Stimulated activated CD4-positive, alpha-beta T cell treated with anti-CD3 and anti-CD28 coated beads, TNF-alpha, amount 100 ng/mL, for 1 hour (primary cell): ENCODE results near the gene ACR.

ENCODE experiments used
- DNase-seq, 3 donors: peaks; one replicate each; pipeline ENCODE4 v3.0.0-alpha.2; 2020; ENCODE audit warnings: low read depth in 3 of 3, low spot score in 1 of 3

Gene ACR

DNA sequence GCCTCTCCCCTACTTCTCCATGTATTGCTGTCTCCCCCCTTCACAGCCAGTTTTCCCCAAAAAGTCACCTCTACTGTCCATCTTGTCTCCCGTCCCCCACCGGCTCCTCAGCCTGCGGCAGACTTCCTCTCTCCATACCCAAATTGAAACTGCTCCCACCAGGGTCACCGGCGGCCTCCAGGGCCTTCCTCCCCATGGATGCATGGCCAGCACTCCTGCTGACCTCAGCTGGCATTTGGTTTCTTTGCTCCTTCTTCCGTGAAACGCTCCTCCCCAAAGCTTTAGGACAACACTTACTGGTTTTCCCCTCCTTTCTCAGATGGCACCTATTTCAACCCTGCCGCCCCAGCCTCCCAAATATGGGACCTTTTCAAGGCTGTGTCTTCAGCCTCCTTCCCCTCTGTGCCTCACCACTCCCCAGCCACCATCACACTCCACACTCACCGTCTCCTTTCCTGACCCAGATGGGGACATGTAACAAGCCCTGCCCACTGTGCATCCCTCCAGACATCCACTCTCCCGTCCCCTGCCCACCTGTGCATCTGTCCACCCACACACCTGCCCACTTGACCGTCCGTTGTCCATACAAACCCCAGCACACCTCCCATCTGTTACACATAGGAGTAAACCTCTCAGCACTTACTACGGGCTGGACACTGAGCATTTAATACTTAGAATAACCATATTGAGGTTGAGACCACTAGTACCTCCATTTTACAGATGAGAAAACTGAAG is 21.5 kb upstream of the ACR start:
- no peak for DNase-seq

DNA sequence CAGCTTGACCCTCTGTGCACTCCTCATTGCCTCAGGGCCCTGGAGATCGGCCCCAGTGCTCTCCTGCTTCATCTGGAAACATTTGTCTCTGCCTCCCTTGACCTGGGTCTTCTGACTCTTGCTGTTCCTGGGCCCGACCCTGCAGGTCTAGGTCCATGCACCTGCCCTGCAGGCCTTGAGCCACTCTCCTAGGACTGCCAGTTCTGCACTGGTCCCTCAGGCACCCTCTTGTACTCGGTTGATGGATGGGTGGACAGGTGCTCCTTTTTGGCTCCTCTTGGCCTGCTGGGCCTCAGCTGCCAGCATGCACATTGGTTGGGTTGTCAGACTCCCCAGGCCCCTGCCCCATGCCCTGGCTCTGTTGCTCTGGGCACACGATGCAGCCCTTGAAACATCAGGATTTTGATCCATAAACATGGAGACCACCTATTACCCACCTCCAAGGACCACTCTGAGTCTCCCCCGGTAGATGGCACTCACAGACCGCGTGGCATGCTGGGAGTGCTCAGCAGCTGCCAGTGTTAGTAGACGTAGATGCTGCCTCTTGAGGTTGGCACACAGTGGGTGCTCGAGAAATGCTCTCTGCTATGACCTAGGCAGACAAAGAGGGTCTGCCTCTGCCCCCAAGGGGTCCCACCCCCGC is 20.2 kb upstream of the ACR start:
- DNase-seq: no peak

DNA sequence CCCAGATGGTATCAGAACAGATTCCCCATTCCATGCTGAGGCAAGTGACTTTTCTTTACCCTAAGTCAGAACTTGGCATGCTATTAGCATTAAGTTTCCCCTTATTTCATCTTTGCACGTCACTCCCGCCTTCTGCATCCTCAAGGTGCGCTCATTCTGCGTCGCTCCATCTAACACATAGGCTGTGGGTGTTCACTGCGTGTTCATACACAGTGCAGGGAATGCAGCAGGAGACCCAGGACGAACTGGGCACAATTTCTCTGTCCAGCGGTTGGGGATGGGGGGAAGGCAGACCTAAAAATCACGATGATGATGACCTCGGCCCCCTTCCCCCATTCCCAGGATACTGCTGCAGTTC is 19.7 kb upstream of the ACR start:
- DNase-seq: no peak

DNA sequence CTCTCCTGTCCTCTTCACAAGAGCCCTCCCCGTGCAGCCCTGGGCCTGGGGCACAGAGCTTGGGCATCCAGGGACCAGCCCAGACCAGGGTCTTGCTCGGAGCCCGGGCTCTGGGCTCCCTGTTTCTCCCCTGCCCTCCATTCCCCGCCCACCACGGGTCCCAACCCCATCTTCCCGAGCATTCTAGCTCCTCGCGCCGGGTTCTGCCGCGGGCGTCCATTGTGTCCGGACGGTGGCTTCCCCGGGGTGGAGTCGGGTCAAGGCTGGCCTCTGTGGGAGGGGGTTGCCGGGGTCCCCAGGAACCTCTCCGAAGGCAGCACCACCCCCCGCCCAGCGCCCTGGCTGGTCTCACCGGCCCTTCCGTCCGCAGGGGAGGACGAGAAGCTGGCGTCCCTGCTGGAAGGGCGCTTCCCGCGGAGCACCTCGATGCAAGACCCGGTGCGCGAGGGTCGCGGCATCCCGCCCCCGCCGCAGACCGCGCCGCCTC is 18.1 kb upstream of the ACR start:
- DNase-seq: no peak

DNA sequence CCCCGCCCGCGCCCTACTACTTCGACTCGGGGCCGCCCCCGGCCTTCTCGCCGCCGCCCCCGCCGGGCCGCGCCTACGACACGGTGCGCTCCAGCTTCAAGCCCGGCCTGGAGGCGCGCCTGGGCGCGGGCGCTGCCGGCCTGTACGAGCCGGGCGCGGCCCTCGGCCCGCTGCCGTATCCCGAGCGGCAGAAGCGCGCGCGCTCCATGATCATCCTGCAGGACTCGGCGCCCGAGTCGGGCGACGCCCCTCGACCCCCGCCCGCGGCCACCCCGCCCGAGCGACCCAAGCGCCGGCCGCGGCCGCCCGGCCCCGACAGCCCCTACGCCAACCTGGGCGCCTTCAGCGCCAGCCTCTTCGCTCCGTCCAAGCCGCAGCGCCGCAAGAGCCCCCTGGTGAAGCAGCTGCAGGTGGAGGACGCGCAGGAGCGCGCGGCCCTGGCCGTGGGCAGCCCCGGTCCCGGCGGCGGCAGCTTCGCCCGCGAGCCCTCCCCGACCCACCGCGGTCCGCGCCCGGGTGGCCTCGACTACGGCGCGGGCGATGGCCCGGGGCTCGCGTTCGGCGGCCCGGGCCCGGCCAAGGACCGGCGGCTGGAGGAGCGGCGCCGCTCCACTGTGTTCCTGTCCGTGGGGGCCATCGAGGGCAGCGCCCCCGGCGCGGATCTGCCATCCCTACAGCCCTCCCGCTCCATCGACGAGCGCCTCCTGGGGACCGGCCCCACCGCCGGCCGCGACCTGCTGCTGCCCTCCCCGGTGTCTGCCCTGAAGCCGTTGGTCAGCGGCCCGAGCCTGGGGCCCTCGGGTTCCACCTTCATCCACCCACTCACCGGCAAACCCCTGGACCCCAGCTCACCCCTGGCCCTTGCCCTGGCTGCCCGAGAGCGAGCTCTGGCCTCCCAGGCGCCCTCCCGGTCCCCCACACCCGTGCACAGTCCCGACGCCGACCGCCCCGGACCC is 17.4 kb upstream of the ACR start:
- DNase-seq: no peak

DNA sequence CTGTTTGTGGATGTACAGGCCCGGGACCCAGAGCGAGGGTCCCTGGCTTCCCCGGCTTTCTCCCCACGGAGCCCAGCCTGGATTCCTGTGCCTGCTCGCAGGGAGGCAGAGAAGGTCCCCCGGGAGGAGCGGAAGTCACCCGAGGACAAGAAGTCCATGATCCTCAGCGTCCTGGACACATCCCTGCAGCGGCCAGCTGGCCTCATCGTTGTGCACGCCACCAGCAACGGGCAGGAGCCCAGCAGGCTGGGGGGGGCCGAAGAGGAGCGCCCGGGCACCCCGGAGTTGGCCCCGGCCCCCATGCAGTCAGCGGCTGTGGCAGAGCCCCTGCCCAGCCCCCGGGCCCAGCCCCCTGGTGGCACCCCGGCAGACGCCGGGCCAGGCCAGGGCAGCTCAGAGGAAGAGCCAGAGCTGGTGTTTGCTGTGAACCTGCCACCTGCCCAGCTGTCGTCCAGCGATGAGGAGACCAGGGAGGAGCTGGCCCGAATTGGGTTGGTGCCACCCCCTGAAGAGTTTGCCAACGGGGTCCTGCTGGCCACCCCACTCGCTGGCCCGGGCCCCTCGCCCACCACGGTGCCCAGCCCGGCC is 16.7 kb upstream of the ACR start:
- no peak for DNase-seq

DNA sequence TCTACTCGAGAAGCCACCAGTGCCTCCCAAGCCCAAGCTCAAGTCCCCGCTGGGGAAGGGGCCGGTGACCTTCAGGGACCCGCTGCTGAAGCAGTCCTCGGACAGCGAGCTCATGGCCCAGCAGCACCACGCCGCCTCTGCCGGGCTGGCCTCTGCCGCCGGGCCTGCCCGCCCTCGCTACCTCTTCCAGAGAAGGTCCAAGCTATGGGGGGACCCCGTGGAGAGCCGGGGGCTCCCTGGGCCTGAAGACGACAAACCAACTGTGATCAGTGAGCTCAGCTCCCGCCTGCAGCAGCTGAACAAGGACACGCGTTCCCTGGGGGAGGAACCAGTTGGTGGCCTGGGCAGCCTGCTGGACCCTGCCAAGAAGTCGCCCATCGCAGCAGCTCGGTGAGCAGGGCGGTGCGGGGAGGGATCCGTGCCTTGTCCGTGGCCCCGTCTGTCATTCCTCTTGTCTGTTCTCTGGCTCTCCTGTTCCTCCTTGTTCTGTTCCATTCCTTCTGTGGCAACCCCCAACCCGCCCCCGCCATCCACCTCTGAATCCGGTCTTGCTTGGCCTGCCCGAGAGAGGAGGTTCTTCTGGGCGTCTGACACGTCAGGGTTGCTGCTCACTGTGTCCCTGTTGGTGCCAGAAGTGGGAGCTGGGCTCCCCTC is 15.8 kb upstream of the ACR start:
- no peak for DNase-seq

DNA sequence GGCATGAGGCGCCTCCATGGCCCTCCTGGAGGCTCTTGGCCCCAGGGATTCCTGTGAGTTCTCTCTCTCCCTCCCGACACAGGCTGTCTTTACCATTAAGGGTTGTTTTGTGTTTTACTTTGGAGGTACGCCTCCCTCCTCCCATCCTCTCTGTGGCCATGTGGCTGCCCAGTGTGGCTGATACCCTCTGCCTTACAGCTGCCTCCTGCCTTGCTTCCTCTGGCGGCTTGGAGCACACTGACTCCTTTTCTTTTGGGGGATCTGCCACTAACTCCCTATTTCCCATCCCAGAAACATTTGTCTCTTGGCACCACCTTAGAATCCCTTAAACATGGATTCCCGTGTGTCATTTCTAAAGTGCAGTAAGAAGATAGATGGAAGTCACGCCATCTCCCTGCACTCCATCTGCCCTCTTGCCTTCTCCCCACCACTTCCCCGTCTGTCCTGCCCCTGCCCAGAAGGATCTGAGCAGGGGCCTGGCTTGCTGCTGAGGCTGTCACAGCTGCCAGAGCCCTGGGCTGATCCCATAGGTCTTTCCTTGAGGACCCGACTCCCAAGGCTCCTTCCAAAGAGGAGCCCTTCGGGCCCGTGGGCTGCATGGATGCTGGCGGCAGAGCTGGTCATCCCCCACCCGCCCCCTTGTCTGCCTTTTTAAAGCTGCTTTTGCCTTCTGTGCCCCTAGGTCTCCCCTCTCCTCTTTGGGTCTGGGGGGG is 15.1 kb upstream of the ACR start:
- DNase-seq: no peak

DNA sequence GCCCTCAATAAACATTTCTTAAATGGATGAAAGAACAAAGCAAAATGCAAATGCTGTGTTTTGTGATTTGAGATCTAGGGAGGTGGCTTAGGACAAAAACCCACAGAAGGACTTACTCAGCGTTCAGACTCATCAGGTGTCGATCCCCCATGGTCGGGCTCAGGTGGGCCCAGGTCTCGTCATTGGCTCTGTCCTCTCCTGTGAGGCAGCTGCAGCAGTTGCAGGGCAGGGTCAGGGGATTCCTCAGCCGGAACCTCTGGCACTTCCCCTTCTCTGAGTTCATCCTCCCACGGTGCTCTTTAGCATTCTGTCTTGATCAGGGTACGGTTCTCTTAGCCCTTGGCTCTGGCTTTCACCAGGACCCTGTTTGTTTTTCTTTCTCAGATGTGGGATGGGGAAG is 14.0 kb upstream of the ACR start:
- no peak for DNase-seq

DNA sequence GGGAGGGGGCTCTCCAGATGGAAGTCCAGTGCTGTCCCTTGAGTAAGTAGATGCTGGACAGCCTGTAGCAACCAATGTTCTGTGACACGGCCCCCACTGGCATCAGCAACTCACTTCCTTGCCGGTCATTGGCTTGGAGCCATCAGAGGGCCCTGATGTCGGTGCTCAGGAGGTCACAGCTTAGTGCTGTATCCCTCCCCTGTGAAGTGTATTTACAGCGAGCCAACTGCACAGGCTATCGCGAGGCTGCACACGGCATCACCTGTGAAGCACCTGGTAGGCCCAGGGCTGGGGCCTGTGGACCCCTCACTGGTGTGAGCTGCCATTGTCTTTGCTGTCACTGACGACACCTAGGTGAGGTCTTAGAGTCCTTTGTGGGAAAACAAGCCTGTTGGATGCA is 13.4 kb upstream of the ACR start:
- no peak for DNase-seq

DNA sequence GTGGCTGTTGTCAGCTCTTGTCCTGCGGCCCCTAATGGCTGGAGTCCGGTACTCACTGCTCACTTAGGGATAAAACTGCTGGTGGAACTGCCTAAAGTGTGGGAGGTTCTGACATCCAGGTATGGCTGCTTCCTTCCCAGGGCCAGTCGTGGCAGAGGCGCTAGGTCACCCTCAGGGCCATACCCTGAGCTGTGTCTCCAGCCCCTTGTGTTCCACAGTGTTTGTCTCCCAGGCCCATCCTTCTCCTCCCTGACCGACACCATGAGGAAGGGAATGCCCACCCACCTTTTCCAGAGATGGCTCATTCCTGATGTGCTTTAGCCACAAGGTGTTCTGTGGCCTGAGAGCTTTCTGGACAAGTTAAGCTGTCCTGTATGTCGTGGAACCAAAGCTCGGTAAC is 12.4 kb upstream of the ACR start:
- DNase-seq: no peak

DNA sequence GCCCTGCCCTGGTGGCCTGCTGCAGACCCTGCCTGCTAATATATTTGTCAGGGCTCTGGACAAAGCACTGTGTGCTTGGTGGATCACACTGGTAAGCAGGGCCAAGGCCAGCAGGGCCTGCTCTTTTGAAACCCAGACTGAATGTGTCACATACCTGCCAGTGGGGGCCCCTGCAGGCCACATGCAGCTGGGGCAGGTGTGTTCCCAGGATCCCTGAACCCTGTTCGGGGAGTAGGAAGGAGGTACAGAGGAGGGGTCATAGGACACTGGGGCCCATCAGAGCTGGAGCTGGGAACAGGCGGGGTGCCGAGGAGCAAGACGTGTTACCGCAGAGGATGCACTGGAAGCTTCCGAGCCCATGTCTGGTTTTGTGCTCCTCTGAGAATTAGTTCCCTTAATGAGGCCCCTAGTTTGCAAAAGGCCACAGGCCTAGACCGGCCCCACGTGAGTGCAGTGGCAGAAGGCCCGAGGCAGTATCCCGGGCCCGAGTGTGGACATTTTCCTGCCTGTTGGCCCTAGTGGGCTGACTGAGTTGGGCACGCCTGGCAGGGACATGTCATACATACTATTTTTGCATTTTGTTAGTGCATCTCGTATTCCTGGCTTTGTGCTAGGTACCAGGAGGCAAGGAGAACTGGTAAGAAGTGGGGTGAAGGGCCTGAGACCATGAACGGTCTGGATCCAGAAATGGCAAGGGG is 11.2 kb upstream of the ACR start:
- DNase-seq: no peak

DNA sequence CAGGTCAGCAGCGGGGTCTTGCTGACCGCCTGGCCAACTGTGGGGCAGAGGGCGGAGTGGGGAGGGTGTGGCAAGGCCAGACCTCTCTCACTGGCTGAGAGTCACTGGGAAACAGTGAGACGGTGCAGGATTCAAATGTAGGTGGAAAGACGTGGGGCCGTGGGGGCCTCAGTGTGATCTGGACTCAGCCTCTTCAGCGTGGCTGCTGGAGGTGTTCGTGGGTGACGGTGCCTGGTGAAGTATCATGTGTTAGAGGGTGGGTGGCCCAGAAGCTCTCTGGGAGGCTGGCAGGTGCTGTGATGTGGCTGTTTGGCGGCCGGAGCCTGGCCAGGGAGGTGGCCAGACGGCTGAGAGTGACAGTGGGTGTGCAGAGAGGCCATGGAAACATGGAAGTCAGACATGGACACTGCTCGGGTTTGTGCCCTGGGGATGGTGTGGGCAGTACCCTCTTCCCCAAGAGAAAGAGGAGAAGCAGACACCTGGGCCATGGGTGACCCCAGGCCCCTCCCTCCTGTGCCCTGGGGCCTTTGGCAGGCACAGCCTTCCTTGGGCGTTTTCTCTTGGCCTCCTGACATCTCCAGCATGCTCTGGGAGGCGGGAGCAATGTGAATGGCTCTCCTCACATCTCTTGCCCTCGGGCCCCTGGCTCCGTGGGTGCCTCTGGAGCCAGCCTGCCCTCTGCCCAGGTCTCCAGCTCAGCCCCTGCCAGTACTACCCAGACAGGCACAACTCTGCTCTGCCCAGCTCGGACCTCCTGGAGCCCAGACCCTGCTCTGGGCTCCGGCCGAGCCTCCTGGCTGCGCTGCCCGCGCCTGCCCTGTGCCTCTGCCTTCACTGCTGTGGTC is 10.1 kb upstream of the ACR start:
- DNase-seq: no peak

DNA sequence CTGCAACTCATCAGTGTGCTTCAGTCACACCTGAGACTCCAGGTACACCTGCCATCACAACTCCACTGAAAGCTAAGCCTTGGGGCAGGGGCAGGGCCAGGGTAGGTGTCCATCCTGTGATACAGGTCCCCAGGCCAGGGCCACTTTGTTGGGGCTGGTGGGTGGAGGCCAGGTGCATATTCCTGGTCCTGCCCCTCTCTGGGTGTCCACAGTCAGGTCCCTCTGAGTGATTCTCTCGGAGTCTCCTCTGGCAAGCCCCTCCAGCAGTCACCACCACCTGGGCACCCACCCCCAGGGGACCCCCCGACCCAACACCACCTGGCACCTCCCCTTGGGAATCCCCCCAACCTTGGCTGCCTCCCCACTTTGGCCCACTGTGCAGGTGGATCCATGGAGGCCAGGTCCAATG is 9.5 kb upstream of the ACR start:
- DNase-seq: no peak

DNA sequence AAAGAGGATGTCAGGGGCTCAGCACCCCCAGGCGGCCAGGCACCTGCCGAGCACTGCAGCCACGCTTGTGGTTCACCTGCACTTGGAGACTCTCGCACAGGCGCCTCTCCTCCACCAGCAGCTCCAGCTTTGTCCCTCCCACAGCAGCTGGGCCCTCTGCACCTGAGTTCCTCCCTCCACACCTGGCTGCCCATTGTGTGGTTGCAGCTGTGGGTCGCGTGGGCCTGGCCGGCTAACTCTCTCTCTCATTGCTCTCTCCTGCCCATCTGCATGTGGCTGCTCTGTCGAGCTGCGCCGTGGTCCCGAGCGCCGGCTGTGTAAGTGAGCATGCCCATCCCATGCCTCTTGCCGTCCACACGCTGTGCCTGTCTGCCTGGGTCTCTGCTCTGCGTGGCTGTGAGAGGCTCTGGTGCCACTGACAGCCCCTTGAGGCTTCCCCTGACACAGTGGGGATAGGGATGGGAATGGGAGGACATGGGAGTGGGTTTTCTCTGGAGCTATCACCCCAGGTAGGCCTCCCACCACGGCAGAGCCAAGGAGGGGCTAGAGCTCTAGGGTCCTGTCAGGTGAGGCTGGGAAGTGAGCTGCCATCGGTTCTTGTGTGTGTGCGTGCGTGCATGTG is 8.5 kb upstream of the ACR start:
- DNase-seq: no peak

DNA sequence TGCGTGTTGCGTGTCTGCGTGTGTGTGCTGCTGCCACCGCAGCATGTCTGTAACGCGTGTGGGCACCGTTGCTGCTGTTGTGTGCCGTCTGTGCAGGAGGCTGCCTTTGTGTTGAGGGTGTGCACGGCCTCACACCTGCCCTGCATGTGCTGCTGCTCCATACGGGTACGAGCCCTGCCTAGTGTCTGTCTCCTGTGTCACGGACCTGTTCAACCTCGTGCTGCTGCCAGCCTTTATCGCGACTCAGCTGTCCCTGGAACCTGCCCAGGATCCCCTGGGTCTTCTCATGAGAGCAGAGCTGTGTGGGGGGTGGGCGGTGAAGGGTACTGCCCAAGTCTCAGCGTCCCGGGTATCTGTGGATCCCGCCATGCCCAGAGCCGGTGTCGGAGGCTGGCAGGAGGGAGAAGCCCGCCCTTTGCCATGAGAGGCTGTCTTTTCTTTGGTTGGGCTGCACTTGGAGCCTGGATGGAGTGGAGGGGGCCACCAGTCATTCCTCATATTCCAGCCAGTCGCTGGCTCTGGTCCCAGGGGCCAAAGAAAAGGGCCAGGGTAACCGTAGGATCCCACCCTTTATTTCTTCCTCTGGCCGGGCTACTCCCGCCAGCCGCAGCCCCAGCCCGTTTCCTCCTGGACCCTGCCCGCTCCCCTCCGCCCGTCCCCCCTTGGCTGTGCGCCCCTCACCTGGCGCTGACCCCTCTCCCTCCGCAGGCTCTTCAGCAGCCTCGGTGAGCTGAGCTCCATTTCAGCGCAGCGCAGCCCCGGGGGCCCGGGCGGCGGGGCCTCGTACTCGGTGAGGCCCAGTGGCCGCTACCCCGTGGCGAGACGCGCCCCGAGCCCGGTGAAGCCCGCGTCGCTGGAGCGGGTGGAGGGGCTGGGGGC is 7.8 kb upstream of the ACR start:
- DNase-seq: no peak

DNA sequence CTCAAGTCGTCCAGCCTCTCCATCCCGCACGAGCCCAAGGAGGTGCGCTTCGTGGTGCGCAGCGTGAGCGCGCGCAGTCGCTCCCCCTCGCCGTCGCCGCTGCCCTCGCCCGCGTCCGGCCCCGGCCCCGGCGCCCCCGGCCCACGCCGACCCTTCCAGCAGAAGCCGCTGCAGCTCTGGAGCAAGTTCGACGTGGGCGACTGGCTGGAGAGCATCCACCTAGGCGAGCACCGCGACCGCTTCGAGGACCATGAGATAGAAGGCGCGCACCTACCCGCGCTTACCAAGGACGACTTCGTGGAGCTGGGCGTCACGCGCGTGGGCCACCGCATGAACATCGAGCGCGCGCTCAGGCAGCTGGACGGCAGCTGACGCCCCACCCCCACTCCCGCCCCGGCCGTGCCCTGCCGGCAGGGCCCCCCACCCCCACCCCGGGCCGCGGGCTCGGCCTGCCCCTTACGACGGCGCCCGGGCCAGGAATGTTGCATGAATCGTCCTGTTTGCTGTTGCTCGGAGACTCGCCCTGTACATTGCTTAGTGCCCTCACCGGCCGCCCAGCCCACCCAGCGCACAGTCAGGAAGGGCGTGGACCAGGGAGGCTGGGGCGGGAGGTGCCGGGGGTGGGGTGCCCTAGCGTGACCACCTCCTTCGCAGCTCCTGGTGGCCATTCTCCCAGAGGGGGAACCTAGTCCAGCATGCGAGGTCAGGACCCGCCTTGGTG is 6.9 kb upstream of the ACR start:
- no peak for DNase-seq
